Gastrocnemius medialis (tissue), 4 donors: ENCODE results near the gene NANOGP8. TPM values are rescaled to one million over a fixed set of nuclear protein-coding genes. Genes with fewer than 3 reads are reported as not detected.

Experiments used
- ATAC-seq, 2 donors: fragments of 150-250 bp; one replicate each; pipeline ENCODE4 v1.9.1; 2016
- DNase-seq, 2 donors: peaks; one replicate each; pipeline ENCODE4 v3.0.0-alpha.2; 2019
- H3K27ac ChIP-seq, 4 donors: fragments of 200-600 bp; sonication (generic); 1 replicate in 1 of 4; 2 replicates in 3 of 4; pipeline ENCODE4 v1.5.1; 2016 to 2018; ENCODE audit warnings: mild to moderate bottlenecking in 2 of 4, moderate library complexity in 1 of 4
- H3K27me3 ChIP-seq, 3 donors: fragments of 200-600 bp; sonication (generic) in 2 of 3; 1 replicate in 1 of 3; 2 replicates in 2 of 3; pipeline versions ENCODE4 v1.5.1 to v1.6.0; 2016 to 2019; ENCODE audit warnings: mild to moderate bottlenecking in 1 of 3, moderate library complexity in 1 of 3
- H3K36me3 ChIP-seq, 2 donors: fragments of 200-600 bp; sonication (generic) in 1 of 2; one replicate each; pipeline ENCODE4 v1.5.1; 2017 to 2018
- H3K4me1 ChIP-seq, 2 donors: fragments of 200-600 bp; sonication (generic) in 1 of 2; one replicate each; pipeline ENCODE4 v1.5.1; 2016 to 2017; ENCODE audit warnings: mild to moderate bottlenecking in 2 of 2
- H3K4me3 ChIP-seq, 4 donors: fragments of 200-600 bp; sonication (generic) in 3 of 4; 1 replicate in 1 of 4; 2 replicates in 3 of 4; pipeline ENCODE4 v1.5.1; 2016 to 2019; ENCODE audit warnings: mild to moderate bottlenecking in 2 of 4
- H3K9me3 ChIP-seq, 3 donors: fragments of 200-600 bp; sonication (generic) in 2 of 3; 1 replicate in 1 of 3; 2 replicates in 2 of 3; pipeline ENCODE4 v1.5.1; 2016 to 2019
- CTCF ChIP-seq, 5 experiments: fragments of 450-650 bp in 3 of 5; fragments of 200-600 bp in 2 of 5; sonication (generic) in 2 of 5; IDR thresholded peaks in 4 of 5; conservative IDR thresholded peaks in 1 of 5; 1 replicate in 4 of 5; 2 replicates in 1 of 5; pipeline ENCODE4 v1.5.1; 2016 to 2019; ENCODE audit warnings: antibody characterized with exemption in 5 of 5, mild to moderate bottlenecking in 3 of 5, moderate library complexity in 3 of 5
- POLR2A ChIP-seq, 2 donors: fragments of 450-650 bp; IDR thresholded peaks; one replicate each; pipeline ENCODE4 v1.6.1; 2017; ENCODE audit warnings: antibody characterized with exemption in 2 of 2, mild to moderate bottlenecking in 2 of 2, moderate library complexity in 2 of 2
- in situ Hi-C, 4 donors: fragments of 200-750 bp; cut with MboI; loops; one replicate each; pipeline versions ENCODE4 v1.15.0 to v1.8.0; 2017; ENCODE audit warnings: low sequenced_read_pairs in 4 of 4
- intact Hi-C: fragments of 100-400 bp; cut with DNase I; formaldehyde crosslinking; loops from one replicate; pipeline ENCODE4 v1.15.1; 2023; ENCODE audit warnings: low total_unique reads
- total RNA-seq, 4 donors: library from RNA; depleted of rRNA; stranded (reverse); fragments of >200 nt; gene quantifications; one replicate each; pipeline versions ENCODE4 v1.1.0 to v1.2.3, GENCODE V29; 2016

Gene NANOGP8
- total RNA-seq, 4 donors from 2014 or later = not detected

- intact Hi-C loops (no loop called here), in situ Hi-C loops (loop anchor here in 1 of 4 donors (25.0 kb wide), 1 partner anchor 357 kb away; no protein-coding TSS in a partner anchor)
- Histone ChIP-seq H3K9me3 (no peaks in the 10 kb centered on the region), H3K36me3 (no peaks in the 10 kb centered on the region), H3K27ac (no peak overlapping the region), H3K4me3 (no peak overlapping the region), H3K4me1 (no peaks in the 10 kb centered on the region), H3K27me3 (no peaks in the 10 kb centered on the region)
- DNase-seq = no peak
- no peak for ATAC-seq
- no peak for TF ChIP-seq CTCF (IDR thresholded peaks at IDR 0.05 in 4 of 5, conservative IDR thresholded peaks at IDR 0.05 in 1 of 5)
- no peak for TF ChIP-seq POLR2A (IDR thresholded peaks at IDR 0.05)
Measured at GRCh38 chr15:35080226-35080625, 4.9 kb downstream of the NANOGP8 start.

- no peak for ATAC-seq
- Histone ChIP-seq H3K36me3 (no peaks in the 10 kb centered on the region), H3K4me3 (no peak overlapping the region), H3K4me1 (no peaks in the 10 kb centered on the region), H3K27me3 (no peaks in the 10 kb centered on the region), H3K27ac (no peak overlapping the region), H3K9me3 (no peaks in the 10 kb centered on the region)
- DNase-seq = no peak
- TF ChIP-seq CTCF (IDR thresholded peaks at IDR 0.05 in 4 of 5, conservative IDR thresholded peaks at IDR 0.05 in 1 of 5) (peak; percentile 24 to 59 (median 45)), POLR2A (IDR thresholded peaks at IDR 0.05) (no peak)
- in situ Hi-C loops (loop anchor here in 1 of 4 donors (25.0 kb wide), 1 partner anchor 359 kb away; no protein-coding TSS in a partner anchor), intact Hi-C loops (no loop called here)
Measured at GRCh38 chr15:35078221-35078915, 6.7 kb downstream of the NANOGP8 start.

GRCh38 chr15:35071106-35071505 lies 14.0 kb downstream of the NANOGP8 start:
- in situ Hi-C loops = no loop called here
- no peak for DNase-seq
- H3K27ac ChIP-seq = no peak overlapping the region

DNA sequence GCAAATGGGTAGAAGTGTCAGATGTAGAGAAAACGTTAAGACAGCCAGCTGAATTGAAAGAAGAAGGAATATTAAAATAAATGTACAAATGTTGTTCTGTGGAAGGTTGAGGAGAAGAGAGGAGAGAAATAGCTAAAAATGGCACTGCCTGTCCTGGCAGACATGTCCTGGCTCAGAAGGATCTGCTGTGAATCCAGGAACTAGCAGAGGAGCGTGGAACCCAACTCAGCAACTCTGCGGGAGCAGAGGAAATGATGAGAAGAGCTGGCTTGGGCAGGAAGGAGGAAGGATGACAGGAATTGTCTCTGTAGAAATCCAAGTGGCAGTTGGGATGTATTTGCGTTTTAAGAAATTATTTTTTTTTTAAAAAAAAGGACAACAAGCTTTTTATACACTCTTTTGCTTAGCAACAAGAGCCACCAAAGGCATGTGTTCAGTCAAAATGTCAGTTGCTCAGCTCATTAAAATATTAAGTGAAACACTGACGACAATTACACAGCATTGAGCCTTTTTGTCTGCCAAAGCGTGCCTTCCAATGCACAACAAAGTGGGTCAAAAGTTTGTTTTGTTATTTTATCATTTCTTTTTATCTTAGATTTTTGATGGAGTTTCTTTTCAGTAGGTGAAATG lies 16.1 kb downstream of the NANOGP8 start:
- no peak for ATAC-seq
- no peak overlapping the region for H3K27ac ChIP-seq
- no peaks in the 10 kb centered on the region for H3K9me3 ChIP-seq
- in situ Hi-C loops = no loop called here
- intact Hi-C loops = no loop called here
- no peak overlapping the region for H3K4me3 ChIP-seq
- no peaks in the 10 kb centered on the region for H3K27me3 ChIP-seq
- TF ChIP-seq POLR2A (IDR thresholded peaks at IDR 0.05) (no peak), CTCF (IDR thresholded peaks at IDR 0.05 in 4 of 5, conservative IDR thresholded peaks at IDR 0.05 in 1 of 5) (no peak)
- no peaks in the 10 kb centered on the region for H3K4me1 ChIP-seq
- H3K36me3 ChIP-seq = no peaks in the 10 kb centered on the region
- DNase-seq = no peak

More at GRCh38 chr15:35071106-35071505, 14.0 kb downstream of the NANOGP8 start:
- TF ChIP-seq POLR2A (IDR thresholded peaks at IDR 0.05) = no peak
- no peak for TF ChIP-seq CTCF (IDR thresholded peaks at IDR 0.05 in 4 of 5, conservative IDR thresholded peaks at IDR 0.05 in 1 of 5)
- Histone ChIP-seq H3K9me3 (no peaks in the 10 kb centered on the region), H3K27me3 (no peaks in the 10 kb centered on the region), H3K4me3 (no peak overlapping the region), H3K36me3 (no peaks in the 10 kb centered on the region), H3K4me1 (no peaks in the 10 kb centered on the region)
- intact Hi-C loops = no loop called here
- ATAC-seq = no peak
